Measurements from ENCODE around the gene PTCRA. TPM values are rescaled to one million over a fixed set of nuclear protein-coding genes. Genes with fewer than 3 reads are reported as not detected.
"Not testable (repeated sequence)": the region's sequence is repeated elsewhere in the genome, so short reads cannot be mapped to it uniquely, and the experiment has no call there.

Gene PTCRA
- total and polyA plus RNA-seq, 3 donors from 2014 or later: 0.56 TPM; not detected in 2

GRCh38 chr6:42947950-42948349 lies 32.1 kb downstream of the PTCRA start:
- Histone ChIP-seq H3K27ac (no peak overlapping the region), H3K36me3 (ENCODE audit: low read depth, missing control alignments) (no peaks in the 10 kb centered on the region), H3K27me3 (no peaks in the 10 kb centered on the region), H3K4me3 (no peak overlapping the region), H3K9me3 (no peaks in the 10 kb centered on the region), H3K4me1 (no peaks in the 10 kb centered on the region)
- intact Hi-C loops (cut with DNase I; ENCODE audit: low total_unique reads): no loop called here
- DNase-seq: no peak
- TF ChIP-seq POLR2A (IDR thresholded peaks at IDR 0.05): no peak
- TF ChIP-seq CTCF (IDR thresholded peaks at IDR 0.05): no peak

- no peak for DNase-seq
- TF ChIP-seq POLR2A (IDR thresholded peaks at IDR 0.05) (no peak), CTCF (IDR thresholded peaks at IDR 0.05) (no peak)
Measured at GRCh38 chr6:42952389-42952788, 36.5 kb downstream of the PTCRA start.

GRCh38 chr6:42954405-42954804 lies 38.6 kb downstream of the PTCRA start:
- 87 to 95% methylated on average over 4 of the region's 4 CpGs for WGBS, 2 donors
- H3K4me3 ChIP-seq; H3K27me3 ChIP-seq; H3K27ac ChIP-seq; H3K4me1 ChIP-seq; DNase-seq; intact Hi-C loops (cut with DNase I; ENCODE audit: low total_unique reads); H3K9me3 ChIP-seq; H3K36me3 ChIP-seq (ENCODE audit: low read depth, missing control alignments): not testable (repeated sequence)

More at GRCh38 chr6:42952389-42952788, 36.5 kb downstream of the PTCRA start:
- no peaks in the 10 kb centered on the region for H3K4me1 ChIP-seq
- H3K4me3 ChIP-seq: no peak overlapping the region
- no peaks in the 10 kb centered on the region for H3K27me3 ChIP-seq
- H3K36me3 ChIP-seq (ENCODE audit: low read depth, missing control alignments): no peaks in the 10 kb centered on the region
- H3K9me3 ChIP-seq: no peaks in the 10 kb centered on the region
- no peak overlapping the region for H3K27ac ChIP-seq
- WGBS, 2 donors: 87 to 92% methylated on average over 4 of the region's 4 CpGs
- intact Hi-C loops (cut with DNase I; ENCODE audit: low total_unique reads): no loop called here

- TF ChIP-seq CTCF (IDR thresholded peaks at IDR 0.05) (no peak), POLR2A (IDR thresholded peaks at IDR 0.05) (no peak)
- DNase-seq: no peak
Measured at GRCh38 chr6:42958125-42958524, 42.3 kb downstream of the PTCRA start.

GRCh38 chr6:42959917-42960242 lies 44.0 kb downstream of the PTCRA start:
- no peak for TF ChIP-seq POLR2A (IDR thresholded peaks at IDR 0.05)
- TF ChIP-seq CTCF (IDR thresholded peaks at IDR 0.05): no peak
- Histone ChIP-seq H3K27me3 (no peaks in the 10 kb centered on the region), H3K36me3 (ENCODE audit: low read depth, missing control alignments) (no peaks in the 10 kb centered on the region), H3K4me3 (peak overlapping the region; percentile 29 to 52), H3K9me3 (no peaks in the 10 kb centered on the region), H3K4me1 (peaks cover 15% of the 10 kb centered on the region), H3K27ac (no peak overlapping the region)
- 10 to 23% methylated on average over 13 of the region's 13 CpGs for WGBS, 2 donors
- no peak for DNase-seq
- intact Hi-C loops (cut with DNase I; ENCODE audit: low total_unique reads): no loop called here

More at GRCh38 chr6:42958125-42958524, 42.3 kb downstream of the PTCRA start:
- 82 to 91% methylated on average over 8 of the region's 8 CpGs for WGBS, 2 donors
- Histone ChIP-seq H3K4me3 (no peak overlapping the region), H3K9me3 (no peaks in the 10 kb centered on the region), H3K36me3 (ENCODE audit: low read depth, missing control alignments) (no peaks in the 10 kb centered on the region), H3K4me1 (peaks cover 15% of the 10 kb centered on the region), H3K27me3 (no peaks in the 10 kb centered on the region), H3K27ac (no peak overlapping the region)
- intact Hi-C loops (cut with DNase I; ENCODE audit: low total_unique reads): no loop called here
